Aorta (tissue), 5 donors: ENCODE data around the gene URI1. TPM values are rescaled to one million over a fixed set of nuclear protein-coding genes. Genes with fewer than 3 reads are reported as not detected.

Experiments used
- ATAC-seq: fragments of 200-7000 bp; cut with Tn5 transposase; one replicate; pipeline ENCODE4 v1.9.1; 2022; ENCODE audit warnings: moderate library complexity; ENCODE audit not compliant: low FRiP score
- DNase-seq, 2 donors: peaks; one replicate each; pipeline ENCODE4 v3.0.0-alpha.2; 2020
- H3K27ac ChIP-seq, 2 donors: one replicate each; pipeline ENCODE4 v1.5.1; 2013; ENCODE audit warnings: low read length in 2 of 2, mild to moderate bottlenecking in 2 of 2, moderate library complexity in 2 of 2, control low read depth in 1 of 2, inconsistent platforms in 1 of 2, low read depth in 1 of 2
- H3K27me3 ChIP-seq, 2 donors: one replicate each; pipeline ENCODE4 v1.6.1; 2013; ENCODE audit warnings: control low read depth in 1 of 2, low read length in 1 of 2, mild to moderate bottlenecking in 1 of 2, moderate library complexity in 1 of 2; ENCODE audit not compliant: insufficient read depth in 2 of 2, control insufficient read depth in 1 of 2
- H3K36me3 ChIP-seq, 2 donors: one replicate each; pipeline ENCODE4 v1.6.1; 2013; ENCODE audit warnings: control low read depth in 1 of 2, low read length in 1 of 2, mild to moderate bottlenecking in 1 of 2; ENCODE audit not compliant: insufficient read depth in 2 of 2, control insufficient read depth in 1 of 2
- H3K4me1 ChIP-seq, 2 donors: one replicate each; pipeline ENCODE4 v1.6.1; 2013; ENCODE audit warnings: low read length in 2 of 2, control low read depth in 1 of 2, mild to moderate bottlenecking in 1 of 2, moderate library complexity in 1 of 2; ENCODE audit not compliant: insufficient read depth in 2 of 2, control insufficient read depth in 1 of 2
- H3K4me3 ChIP-seq, 2 donors: one replicate each; pipeline ENCODE4 v1.5.1; 2013; ENCODE audit warnings: low read length in 2 of 2, control low read depth in 1 of 2, mild to moderate bottlenecking in 1 of 2
- H3K9me3 ChIP-seq: one replicate; pipeline ENCODE4 v1.6.1; 2013; ENCODE audit warnings: mild to moderate bottlenecking, low read length; ENCODE audit not compliant: control insufficient read depth
- WGBS, 2 donors: extraction: QIAGEN DNeasy Blood & Tissue Kit; methylation state at CpG; one replicate each; pipeline ENCODE4 v1.1.7; 2013; 5-methylcytosine and 5-hydroxymethylcytosine counted together
- intact Hi-C, 2 donors: fragments of 100-400 bp; cut with DNase I; formaldehyde crosslinking; loops; one replicate each; pipeline versions ENCODE4 v1.14.2 to v1.15.0; 2022
- polyA plus RNA-seq, 2 donors: library from polyadenylated mRNA; stranded (reverse); fragments of 200-250 nt; gene quantifications; one replicate each; pipeline ENCODE4 v1.2.3, GENCODE V29; 2013
- total RNA-seq, 2 donors: library from RNA; stranded (reverse); fragmentation: NEBNext Ultra II Directional; extraction: Animal tissue kit (Norgen Biotek cat#: 25700); gene quantifications; one replicate each; pipeline ENCODE4 v1.2.1, GENCODE V29; 2021
- donor health status: healthy with polysubstance abuse.
- donor health status: Bipolar disorder and iron deficiency.
- donor health status: DM: no; HTN: no; CAD: no.
- donor health status: DM: no; HTN: no; CAD: no.
- donor health status: DM: yes; HTN: yes; CAD: no.

Gene URI1
- total and polyA plus RNA-seq, 4 donors = 29.0 to 55.9 (median 44.1) TPM

DNA sequence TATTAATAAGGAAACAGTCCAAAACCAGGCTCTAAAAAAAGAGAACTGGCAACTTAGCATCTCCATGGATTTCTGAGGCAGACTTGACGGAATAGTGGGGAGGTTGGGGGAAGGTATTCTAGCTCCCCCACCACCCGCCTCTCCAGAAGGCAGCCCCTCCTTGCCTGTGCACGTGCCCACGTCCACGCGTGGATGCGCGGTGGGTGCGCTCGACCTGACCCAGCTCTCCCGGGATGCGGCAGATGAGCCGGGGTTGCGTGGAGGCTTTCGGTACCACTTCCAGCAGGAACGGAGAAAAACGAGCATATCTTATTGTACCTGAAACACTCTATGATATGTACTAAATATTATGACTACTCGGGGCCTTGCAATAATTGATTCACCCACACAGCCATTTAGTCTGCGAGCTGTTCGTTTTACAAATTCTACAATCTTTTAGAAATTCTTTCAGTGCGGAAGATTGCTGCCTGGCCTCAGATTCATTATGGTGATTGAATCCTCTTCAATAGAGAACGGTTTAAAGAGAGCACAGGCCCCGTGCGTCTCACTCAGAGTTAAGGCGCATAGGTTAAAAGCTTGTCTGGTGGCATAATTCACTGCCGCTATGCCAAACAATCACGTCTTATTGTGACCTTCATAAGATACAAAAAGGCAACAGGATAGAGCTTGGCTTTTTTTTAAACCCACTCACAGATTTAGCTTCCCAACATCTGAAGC, 117.9 kb downstream of the URI1 start:
- Histone ChIP-seq H3K4me1 (no peaks in the 10 kb centered on the region), H3K27ac (no peak overlapping the region), H3K27me3 (no peaks in the 10 kb centered on the region), H3K9me3 (no peaks in the 10 kb centered on the region), H3K4me3 (no peak overlapping the region), H3K36me3 (no peaks in the 10 kb centered on the region)
- WGBS, 2 donors = 81 to 83% methylated on average over 27 of the region's 27 CpGs
- ATAC-seq = no peak
- no peak for DNase-seq
- intact Hi-C loops = no loop called here

DNA sequence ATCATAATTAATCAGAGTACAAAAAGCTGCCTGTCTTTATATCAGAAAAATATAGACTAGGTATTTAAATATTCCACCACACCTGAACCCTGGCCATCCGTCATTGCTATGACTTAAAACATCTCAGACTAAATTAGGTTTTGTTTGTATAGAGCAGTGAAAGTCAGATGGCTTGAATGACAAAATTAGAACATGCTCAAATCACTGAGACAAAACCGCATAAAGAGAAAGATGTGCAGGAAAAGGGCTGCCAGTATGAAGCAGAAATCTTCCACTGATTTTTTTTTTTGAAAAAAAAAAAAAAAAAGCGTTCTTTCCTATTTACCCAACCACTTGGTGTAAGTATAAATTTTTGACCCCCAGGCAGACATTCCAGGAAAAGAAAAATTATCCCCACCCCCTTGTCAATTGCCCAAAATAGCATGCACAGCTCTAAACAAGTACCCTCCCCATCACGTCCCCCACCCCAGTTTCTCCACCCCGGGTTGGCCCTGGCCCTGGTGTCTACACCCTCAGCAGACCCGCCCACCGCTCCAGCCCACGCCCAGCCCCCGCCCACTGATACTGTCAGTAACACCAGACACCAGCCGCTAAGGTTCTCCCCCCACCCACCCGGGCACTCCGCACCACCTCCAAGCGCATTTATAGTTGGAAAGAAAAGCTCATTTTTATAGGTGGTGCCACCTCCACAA, 118.6 kb downstream of the URI1 start:
- DNase-seq = no peak
- no peaks in the 10 kb centered on the region for H3K9me3 ChIP-seq
- intact Hi-C loops = no loop called here

DNA sequence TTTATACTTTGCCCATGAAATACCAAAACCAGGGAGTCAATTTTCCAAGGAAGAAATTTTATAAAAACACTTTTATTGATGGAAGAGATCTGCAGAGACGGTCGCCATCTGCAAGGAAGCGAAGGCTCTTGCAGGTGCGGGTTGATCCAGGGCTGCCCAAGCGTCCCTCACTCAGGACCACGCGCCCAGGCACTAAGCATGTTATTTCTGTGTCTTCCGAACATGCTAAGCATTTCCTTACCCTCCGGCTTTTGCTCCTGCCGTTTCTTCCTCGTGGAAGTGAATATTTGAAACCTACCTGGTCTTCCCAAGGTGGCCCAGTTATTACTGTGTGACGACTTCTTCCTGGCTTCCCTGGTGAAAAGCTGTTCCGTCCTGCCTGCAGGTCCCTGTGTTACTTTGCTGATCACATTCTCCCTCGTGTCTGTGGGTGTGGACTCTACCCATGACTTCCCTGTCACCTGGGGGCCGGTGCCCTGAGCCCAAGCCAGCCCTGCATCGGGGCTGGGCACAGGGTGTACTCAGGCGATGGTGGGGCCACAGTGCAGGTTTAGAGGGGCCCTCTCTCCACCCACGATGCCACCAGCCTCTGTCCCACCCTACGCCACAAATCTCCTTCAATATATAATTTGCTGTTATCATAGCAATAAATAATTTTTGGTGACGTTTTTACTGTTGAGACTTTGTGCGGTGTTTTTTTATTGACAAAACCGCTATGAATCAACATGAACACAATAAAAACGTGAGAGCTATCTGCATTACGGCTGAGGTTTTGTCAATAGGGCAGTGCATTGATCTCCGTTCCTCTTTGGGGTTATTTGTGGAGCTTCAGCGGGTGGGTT, 119.4 kb downstream of the URI1 start:
- no peak for DNase-seq
- Histone ChIP-seq H3K9me3 (no peaks in the 10 kb centered on the region), H3K4me3 (no peak overlapping the region), H3K36me3 (no peaks in the 10 kb centered on the region), H3K27me3 (no peaks in the 10 kb centered on the region), H3K4me1 (no peaks in the 10 kb centered on the region), H3K27ac (no peak overlapping the region)
- 72 to 74% methylated on average over 26 of the region's 26 CpGs for WGBS, 2 donors
- no peak for ATAC-seq
- intact Hi-C loops = no loop called here

More for the DNA sequence above, 118.6 kb downstream of the URI1 start:
- Histone ChIP-seq H3K4me1 (no peaks in the 10 kb centered on the region), H3K36me3 (no peaks in the 10 kb centered on the region), H3K4me3 (no peak overlapping the region), H3K27ac (no peak overlapping the region), H3K27me3 (no peaks in the 10 kb centered on the region)
- no peak for ATAC-seq
- 66 to 69% methylated on average over 13 of the region's 13 CpGs for WGBS, 2 donors

DNA sequence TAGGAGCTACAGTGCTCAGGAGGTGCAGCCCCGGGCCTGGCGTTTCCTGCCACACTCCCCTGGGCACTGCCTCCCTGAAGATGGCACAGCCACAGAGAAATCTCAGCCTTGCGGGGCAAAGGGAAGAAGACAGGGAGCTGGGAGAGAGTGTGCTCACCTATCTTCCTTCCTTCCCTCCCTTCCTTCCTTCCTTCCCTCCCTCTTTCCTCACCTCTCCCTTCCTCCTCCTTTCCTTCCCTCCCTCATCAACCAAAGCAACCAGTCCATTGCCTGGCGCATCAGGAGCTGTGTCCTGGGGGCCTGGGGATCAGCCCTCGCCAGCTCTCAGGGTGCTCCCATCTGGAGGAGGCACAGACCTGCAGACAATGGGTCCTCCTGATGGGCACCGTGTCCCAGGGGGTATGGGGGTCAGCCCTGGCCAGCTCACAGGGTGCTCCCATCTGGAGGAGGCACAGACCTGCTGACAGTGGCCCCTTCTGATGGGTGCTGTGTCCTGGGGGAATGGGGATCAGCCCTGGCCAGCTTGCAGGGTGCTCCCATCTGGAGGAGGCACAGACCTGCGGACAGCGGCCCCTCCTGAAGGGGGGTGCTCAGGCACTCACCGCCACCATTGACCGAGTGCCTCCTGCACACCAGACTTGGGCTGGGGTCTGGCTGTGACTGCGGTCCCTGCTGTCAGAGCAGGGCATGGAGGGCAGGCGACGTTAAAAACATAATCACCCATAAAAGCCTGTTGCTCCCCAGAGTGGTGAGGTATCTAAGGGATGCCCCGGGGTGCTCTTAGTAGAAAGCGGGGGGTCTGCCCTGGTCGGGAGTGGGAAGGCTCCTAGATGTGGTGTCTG, 120.2 kb downstream of the URI1 start:
- Histone ChIP-seq H3K36me3 (no peaks in the 10 kb centered on the region), H3K27me3 (no peaks in the 10 kb centered on the region), H3K4me3 (no peak overlapping the region), H3K27ac (no peak overlapping the region), H3K9me3 (no peaks in the 10 kb centered on the region), H3K4me1 (no peaks in the 10 kb centered on the region)
- DNase-seq (no peak), ATAC-seq (no peak)
- intact Hi-C loops = no loop called here
- WGBS, 2 donors = 77 to 78% methylated on average over 15 to 16 of the region's 16 CpGs

DNA sequence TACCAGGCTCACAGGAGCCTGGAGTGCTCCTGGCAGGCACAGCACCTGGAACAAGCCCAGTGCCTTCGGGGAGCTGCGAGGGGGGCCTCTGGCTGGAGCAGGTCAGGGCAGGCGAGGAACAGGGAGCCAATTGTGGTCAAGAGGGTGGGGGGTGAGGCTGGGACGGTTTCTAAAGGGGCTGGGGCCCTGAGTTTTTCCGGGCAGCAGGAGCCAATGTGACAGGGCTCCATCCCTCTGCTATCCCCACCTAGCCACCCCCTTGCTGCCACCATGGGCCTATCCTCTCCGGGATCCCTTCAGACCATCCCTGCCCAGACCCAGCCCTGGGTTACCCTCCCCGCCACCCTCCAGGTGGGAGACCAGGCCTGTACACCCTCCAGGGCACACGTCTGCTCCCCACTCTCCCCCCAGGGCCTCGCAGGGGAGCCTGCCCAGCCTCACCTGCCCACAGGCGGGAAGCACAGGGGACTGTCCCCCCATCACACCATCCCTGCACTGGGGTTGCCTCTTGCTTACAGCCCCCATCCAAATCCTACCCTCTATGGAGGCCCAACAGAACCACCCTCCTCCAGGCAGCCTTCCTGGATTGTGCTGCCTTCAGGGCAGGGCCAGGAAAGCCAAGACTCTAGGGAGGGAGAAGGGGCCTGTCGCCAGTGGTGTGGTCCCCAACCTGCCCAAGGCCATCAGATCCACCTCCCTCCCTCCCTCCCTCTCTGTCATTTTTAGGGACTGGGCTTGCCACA, 121.0 kb downstream of the URI1 start:
- H3K4me3 ChIP-seq = no peak overlapping the region
- H3K4me1 ChIP-seq = no peaks in the 10 kb centered on the region
- H3K9me3 ChIP-seq = no peaks in the 10 kb centered on the region
- intact Hi-C loops = no loop called here
- H3K27me3 ChIP-seq = no peaks in the 10 kb centered on the region
- H3K36me3 ChIP-seq = no peaks in the 10 kb centered on the region
- DNase-seq = no peak
- 80 to 86% methylated on average over 11 of the region's 11 CpGs for WGBS, 2 donors
- no peak overlapping the region for H3K27ac ChIP-seq
- ATAC-seq = no peak

DNA sequence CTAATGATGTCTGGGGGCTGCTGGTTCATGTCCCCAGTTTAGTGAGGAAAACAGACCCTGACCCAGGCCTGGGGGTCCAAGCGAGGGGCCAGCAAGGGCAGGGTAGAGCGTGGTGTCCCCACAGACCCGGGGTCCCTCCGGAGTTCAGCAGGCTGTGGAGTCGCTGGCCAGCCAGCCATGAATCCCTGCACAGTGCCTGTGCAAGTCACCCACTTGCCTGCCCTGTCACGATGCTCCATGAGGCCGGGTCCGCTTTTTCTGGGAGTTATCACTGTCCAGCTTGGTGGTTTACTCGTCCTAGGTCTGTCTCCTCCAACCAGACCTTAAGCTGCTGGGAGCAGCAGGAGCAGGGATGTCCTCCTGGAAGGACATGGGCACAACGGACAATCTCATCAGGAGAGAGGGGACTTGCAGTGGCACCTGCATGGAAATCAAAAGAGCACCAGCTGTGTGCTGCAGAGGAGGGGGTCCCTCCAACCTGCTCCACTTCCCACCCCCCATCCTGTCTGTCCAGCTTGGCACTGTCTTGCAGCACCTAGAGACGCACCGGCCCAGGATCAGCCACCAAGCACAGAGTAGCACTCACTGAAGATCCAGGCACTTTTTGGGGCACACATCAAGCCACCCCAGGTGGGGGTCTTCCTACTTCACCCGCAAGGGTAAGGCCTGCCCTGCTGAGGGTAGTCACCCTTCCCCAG, 121.8 kb downstream of the URI1 start:
- no peak overlapping the region for H3K27ac ChIP-seq
- H3K27me3 ChIP-seq = no peaks in the 10 kb centered on the region
- 81 to 86% methylated on average over 13 of the region's 13 CpGs for WGBS, 2 donors
- ATAC-seq = no peak
- H3K4me3 ChIP-seq = no peak overlapping the region
- DNase-seq = no peak
- no peaks in the 10 kb centered on the region for H3K4me1 ChIP-seq
- H3K9me3 ChIP-seq = no peaks in the 10 kb centered on the region
- H3K36me3 ChIP-seq = no peaks in the 10 kb centered on the region
- intact Hi-C loops = no loop called here

DNA sequence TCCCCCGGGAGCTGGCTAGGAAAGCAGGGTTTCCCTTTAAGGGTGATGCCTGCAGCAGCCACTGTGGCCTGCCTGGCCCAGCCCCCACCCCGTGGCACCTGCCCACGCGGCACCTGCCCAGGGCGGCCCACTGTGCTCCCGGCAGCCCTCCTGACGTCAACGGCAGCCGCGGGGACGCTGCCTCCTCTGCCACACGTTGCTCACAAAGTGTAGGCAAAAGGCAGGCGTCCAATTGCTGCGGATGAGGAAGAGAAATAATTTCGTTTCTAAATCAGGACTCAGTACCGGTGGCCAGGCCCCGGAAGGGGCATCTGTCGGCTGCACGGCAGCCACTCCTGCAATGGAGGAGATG, 122.3 kb downstream of the URI1 start:
- WGBS, 2 donors = 55 to 58% methylated on average over 19 of the region's 19 CpGs
- Histone ChIP-seq H3K4me3 (no peak overlapping the region), H3K36me3 (no peaks in the 10 kb centered on the region), H3K4me1 (no peaks in the 10 kb centered on the region), H3K27me3 (no peaks in the 10 kb centered on the region), H3K27ac (no peak overlapping the region), H3K9me3 (no peaks in the 10 kb centered on the region)
- no peak for ATAC-seq
- no peak for DNase-seq
- intact Hi-C loops = no loop called here
